CD4-positive, alpha-beta T cell treated with Interleukin-1 beta for 1 hour (primary cell): ENCODE results near the gene MAPT.
A peak's percentile ranks its signal among the peaks of the same experiment; 100 is the strongest.
"Not testable (repeated sequence)": the region's sequence is repeated elsewhere in the genome, so short reads cannot be mapped to it uniquely, and the experiment has no call there.

Source experiments
- DNase-seq, 2 donors: peaks; one replicate each; pipeline ENCODE4 v3.0.0-alpha.2; 2020 to 2022

MAPT gene

GRCh38 chr17:45894022-45894784 is at the start of gene MAPT:
Gene MAPT (plus strand): TSS chr17:45894554. CDS start chr17:45962338, 67,784 bp downstream.
- DNase-seq: peak; percentile 86 to 88

GRCh38 chr17:45844695-45845375 is 49.5 kb upstream of the MAPT start, which contains the start of gene SPPL2C:
Gene SPPL2C (plus strand): TSS chr17:45844881. CDS start chr17:45844907, 26 bp downstream.
- DNase-seq: no peak

- DNase-seq: no peak
Observed at GRCh38 chr17:45845376-45846185, 48.8 kb upstream of the MAPT start.

GRCh38 chr17:45846223-45846622 is 48.1 kb upstream of the MAPT start:
- no peak for DNase-seq

GRCh38 chr17:45846646-45847045 is 47.7 kb upstream of the MAPT start:
- no peak for DNase-seq

GRCh38 chr17:45847101-45847500 is 47.3 kb upstream of the MAPT start:
- no peak for DNase-seq

GRCh38 chr17:45847747-45848146 is 46.6 kb upstream of the MAPT start:
- no peak for DNase-seq

- DNase-seq: no peak
Observed at GRCh38 chr17:45848405-45848804, 45.9 kb upstream of the MAPT start.

- no peak for DNase-seq
Observed at GRCh38 chr17:45848868-45849535, 45.4 kb upstream of the MAPT start.

GRCh38 chr17:45849536-45849990 is 44.8 kb upstream of the MAPT start:
- DNase-seq: no peak

GRCh38 chr17:45850011-45850410 is 44.3 kb upstream of the MAPT start:
- DNase-seq: no peak

GRCh38 chr17:45850468-45850867 is 43.9 kb upstream of the MAPT start:
- no peak for DNase-seq

GRCh38 chr17:45851022-45851421 is 43.3 kb upstream of the MAPT start:
- no peak for DNase-seq

GRCh38 chr17:45851464-45851863 is 42.9 kb upstream of the MAPT start:
- DNase-seq: no peak

- no peak for DNase-seq
Observed at GRCh38 chr17:45851873-45852272, 42.5 kb upstream of the MAPT start.

GRCh38 chr17:45852535-45853297 is 41.6 kb upstream of the MAPT start:
- peak; percentile 25 to 52 for DNase-seq

- no peak for DNase-seq
Observed at GRCh38 chr17:45854209-45854608, 40.1 kb upstream of the MAPT start.

GRCh38 chr17:45855691-45856336 is 38.5 kb upstream of the MAPT start:
- no peak for DNase-seq

GRCh38 chr17:45857977-45858708 is 36.2 kb upstream of the MAPT start:
- no peak for DNase-seq

GRCh38 chr17:45861165-45861564 is 33.2 kb upstream of the MAPT start:
- no peak for DNase-seq

GRCh38 chr17:45862127-45862526 is 32.2 kb upstream of the MAPT start:
- DNase-seq: not testable (repeated sequence)
